ENCODE measurements around the gene MED12L. TPM values are rescaled to one million over a fixed set of nuclear protein-coding genes. Genes with fewer than 3 reads are reported as not detected.

The MED12L gene
- total RNA-seq, 1 experiment from 2014 or later: 14.9 TPM

DNA sequence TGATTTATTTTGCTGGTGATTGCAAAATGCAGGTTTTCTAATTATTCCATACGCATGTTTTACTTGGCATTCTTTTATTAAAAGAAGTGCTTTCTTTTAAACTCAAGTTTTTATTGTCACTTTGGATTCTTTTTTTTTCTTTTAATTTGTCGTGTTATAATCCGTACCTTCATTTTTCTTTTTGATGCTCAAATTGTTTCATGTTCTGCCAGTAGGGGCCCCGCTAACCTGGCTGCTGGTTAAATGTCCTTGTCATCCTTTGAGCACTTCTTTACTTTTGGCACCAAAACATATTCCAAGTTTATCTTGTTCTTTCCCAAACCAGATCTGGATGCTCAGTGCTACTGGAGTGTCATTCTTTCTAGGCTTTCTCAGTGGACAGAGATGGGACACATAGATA is 31.6 kb downstream of the MED12L start:
- no peaks in the 10 kb centered on the region for H3K9me3 Mint-ChIP-seq
- Histone ChIP-seq H3K23ac (ENCODE audit: insufficient read length, low read depth, low read length) (no peak overlapping the region), H4K91ac (ENCODE audit: insufficient read length, low read depth, low read length) (no peak overlapping the region), H2BK5ac (ENCODE audit: insufficient read length, low read length) (no peak overlapping the region), H3K56ac (ENCODE audit: insufficient read length, low read depth, low read length) (no peak overlapping the region), H4K20me1 (ENCODE audit: control insufficient read depth, insufficient read depth, insufficient read length) (no peaks in the 10 kb centered on the region), H2AK5ac (ENCODE audit: insufficient read length, low read length) (no peak overlapping the region), H3K4ac (ENCODE audit: low read depth, low read length) (no peak overlapping the region), H2BK15ac (ENCODE audit: low read depth, low read length) (no peak overlapping the region), H4K5ac (ENCODE audit: insufficient read length, low read depth, low read length) (no peak overlapping the region), H3K27me3 (ENCODE audit: insufficient read depth, low read length) (no peaks in the 10 kb centered on the region), H3K4me1 (ENCODE audit: insufficient read depth, low read length) (no peaks in the 10 kb centered on the region), H3K27ac (ENCODE audit: insufficient read length, low read depth, low read length) (no peak overlapping the region), H4K8ac (replicated peaks; ENCODE audit: insufficient read length, low read depth, low read length) (no peak overlapping the region), H2BK20ac (ENCODE audit: low read depth, low read length, poor library complexity, severe bottlenecking) (no peak overlapping the region), H3K14ac (ENCODE audit: insufficient read depth, low read length) (no peak overlapping the region), H3K9ac (ENCODE audit: extremely low read depth, insufficient read length, low read length) (no peak overlapping the region), H2BK12ac (ENCODE audit: insufficient read length, low read depth, low read length) (no peak overlapping the region), H3T11ph (ENCODE audit: low read length) (no peak overlapping the region), H3K79me1 (ENCODE audit: insufficient read depth, low read depth, low read length, poor library complexity, severe bottlenecking) (no peaks in the 10 kb centered on the region), H2BK120ac (ENCODE audit: low read depth, low read length, poor library complexity, severe bottlenecking) (no peak overlapping the region), H3K9me3 (ENCODE audit: control insufficient read depth, low read depth, low read length) (no peaks in the 10 kb centered on the region), H2AFZ (ENCODE audit: low read length) (no peak overlapping the region), H3K79me2 (ENCODE audit: insufficient read depth, low read length) (peaks cover 5% of the 10 kb centered on the region; the same call in 1 of the 2 replicates), H3K23me2 (ENCODE audit: insufficient read length, low read depth, low read length, poor library complexity, severe bottlenecking) (no peaks in the 10 kb centered on the region), H3K4me2 (ENCODE audit: insufficient read depth, insufficient read length, low read length) (no peak overlapping the region), H3K18ac (ENCODE audit: insufficient read length, low read depth, low read length) (no peak overlapping the region)
- H3K4me1 Mint-ChIP-seq: peaks cover 7 to 12% of the 10 kb centered on the region in 2 experiments
- no CpG with 5 or more reads among the region's 4 CpGs for WGBS (ENCODE audit: extremely low coverage, insufficient read length, low lambda C conversion rate)
- no peaks in the 10 kb centered on the region for H3K27me3 Mint-ChIP-seq (ENCODE audit: low read depth)
- H3K36me3 Mint-ChIP-seq (ENCODE audit: insufficient read depth in 1 of 3, low read depth in 3 of 3): peaks cover 3 to 11% (median 9%) of the 10 kb centered on the region in 3 experiments; a peak in 5 of 7 replicates
- TF ChIP-seq, protein P1, sequence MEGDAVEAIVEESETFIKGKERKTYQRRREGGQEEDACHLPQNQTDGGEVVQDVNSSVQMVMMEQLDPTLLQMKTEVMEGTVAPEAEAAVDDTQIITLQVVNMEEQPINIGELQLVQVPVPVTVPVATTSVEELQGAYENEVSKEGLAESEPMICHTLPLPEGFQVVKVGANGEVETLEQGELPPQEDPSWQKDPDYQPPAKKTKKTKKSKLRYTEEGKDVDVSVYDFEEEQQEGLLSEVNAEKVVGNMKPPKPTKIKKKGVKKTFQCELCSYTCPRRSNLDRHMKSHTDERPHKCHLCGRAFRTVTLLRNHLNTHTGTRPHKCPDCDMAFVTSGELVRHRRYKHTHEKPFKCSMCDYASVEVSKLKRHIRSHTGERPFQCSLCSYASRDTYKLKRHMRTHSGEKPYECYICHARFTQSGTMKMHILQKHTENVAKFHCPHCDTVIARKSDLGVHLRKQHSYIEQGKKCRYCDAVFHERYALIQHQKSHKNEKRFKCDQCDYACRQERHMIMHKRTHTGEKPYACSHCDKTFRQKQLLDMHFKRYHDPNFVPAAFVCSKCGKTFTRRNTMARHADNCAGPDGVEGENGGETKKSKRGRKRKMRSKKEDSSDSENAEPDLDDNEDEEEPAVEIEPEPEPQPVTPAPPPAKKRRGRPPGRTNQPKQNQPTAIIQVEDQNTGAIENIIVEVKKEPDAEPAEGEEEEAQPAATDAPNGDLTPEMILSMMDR (conservative IDR thresholded peaks at IDR 0.05): 0 out of 3 replicates have a peak, but pooled peaks have one; percentile 36
- DNase-seq: no peak
- no peak overlapping the region for H3K27ac Mint-ChIP-seq
- H3K4me3 Mint-ChIP-seq: no peak overlapping the region

All from H9 (cell line).